Memory B cell (primary cell): ENCODE data around the gene NEURL3.

ENCODE experiments used
- ATAC-seq: fragments of 150-1000 bp; cut with Tn5 transposase; 2 replicates; pipeline ENCODE4 v1.10.0; 2021; ENCODE audit warnings: low read depth, mild to moderate bottlenecking, moderate library complexity
- DNase-seq, 2 donors: peaks; one replicate each; pipeline ENCODE4 v3.0.0; 2022; ENCODE audit warnings: low spot score in 2 of 2
- H3K27ac Mint-ChIP-seq: one replicate; pipeline ENCODE4 v1.8.0; 2022; ENCODE audit warnings: mild to moderate bottlenecking, moderate library complexity, mixed read lengths
- H3K27me3 Mint-ChIP-seq: one replicate; pipeline ENCODE4 v1.8.0; 2022; ENCODE audit warnings: mixed read lengths
- H3K36me3 Mint-ChIP-seq: one replicate; pipeline ENCODE4 v1.8.0; 2022; ENCODE audit warnings: mild to moderate bottlenecking, mixed read lengths
- H3K4me1 Mint-ChIP-seq: one replicate; pipeline ENCODE4 v1.8.0; 2022; ENCODE audit warnings: mixed read lengths
- H3K4me3 Mint-ChIP-seq: one replicate; pipeline ENCODE4 v1.8.0; 2022; ENCODE audit warnings: mild to moderate bottlenecking, moderate library complexity, mixed read lengths
- H3K9me3 Mint-ChIP-seq: one replicate; pipeline ENCODE4 v1.8.0; 2022; ENCODE audit warnings: mixed read lengths

The NEURL3 gene

DNA sequence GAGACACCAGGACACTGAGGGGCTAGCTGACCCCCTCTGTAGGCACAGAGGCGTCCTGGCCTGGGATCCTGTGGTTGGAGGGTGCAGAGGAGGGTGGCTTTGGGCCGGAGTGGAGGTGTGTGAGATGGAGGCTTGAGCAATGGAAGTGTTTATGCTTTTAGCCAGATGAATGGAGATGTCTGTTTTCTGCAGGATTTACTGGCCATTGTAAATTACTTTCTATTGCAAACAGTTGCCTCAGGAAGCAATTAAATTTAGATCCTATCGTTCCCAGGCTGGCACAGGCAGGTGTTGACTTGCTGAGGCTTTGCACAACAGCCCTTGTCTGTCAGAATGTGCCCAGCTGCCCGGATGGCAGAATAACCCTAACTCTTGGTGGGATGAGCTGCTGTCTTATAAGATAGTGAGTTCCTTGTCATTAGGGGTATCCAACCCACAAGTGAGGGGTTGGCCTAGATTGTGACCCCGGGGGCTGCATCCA lies 29.6 kb upstream of the NEURL3 start:
- DNase-seq: no peak
- Mint-ChIP-seq H3K9me3 (no peaks in the 10 kb centered on the region), H3K4me3 (no peak overlapping the region), H3K27ac (no peak overlapping the region), H3K27me3 (no peaks in the 10 kb centered on the region), H3K36me3 (no peaks in the 10 kb centered on the region), H3K4me1 (peaks cover 41% of the 10 kb centered on the region)
- no peak for ATAC-seq

DNA sequence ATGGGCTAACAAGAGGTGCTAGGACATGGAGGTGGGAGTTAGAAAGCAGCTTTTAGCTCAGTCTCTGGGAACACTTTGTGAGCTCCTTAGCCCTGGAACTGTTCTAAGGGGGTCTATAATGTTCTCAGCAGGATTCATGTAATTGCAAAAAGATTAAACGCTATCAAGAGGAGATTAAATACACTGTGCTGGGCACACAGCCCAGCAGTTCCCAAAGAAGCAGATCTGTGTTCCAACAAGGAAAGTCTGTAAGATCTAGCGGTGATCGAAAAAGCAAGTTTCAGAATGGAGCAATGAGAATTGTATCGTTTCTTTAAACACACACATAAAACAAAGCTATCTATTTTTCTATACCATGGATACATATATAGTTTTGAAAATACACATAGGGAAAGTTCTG lies 29.0 kb upstream of the NEURL3 start:
- Mint-ChIP-seq H3K27me3 (no peaks in the 10 kb centered on the region), H3K36me3 (no peaks in the 10 kb centered on the region), H3K27ac (no peak overlapping the region), H3K4me3 (no peak overlapping the region), H3K4me1 (peaks cover 39% of the 10 kb centered on the region), H3K9me3 (no peaks in the 10 kb centered on the region)
- DNase-seq (no peak), ATAC-seq (no peak)

GRCh38 chr2:96533292-96534073 lies 28.3 kb upstream of the NEURL3 start:
- ATAC-seq (no peak), DNase-seq (no peak)
- no peaks in the 10 kb centered on the region for H3K27me3 Mint-ChIP-seq
- peaks cover 35% of the 10 kb centered on the region for H3K4me1 Mint-ChIP-seq
- no peak overlapping the region for H3K27ac Mint-ChIP-seq
- H3K9me3 Mint-ChIP-seq: no peaks in the 10 kb centered on the region
- H3K4me3 Mint-ChIP-seq: no peak overlapping the region
- H3K36me3 Mint-ChIP-seq: no peaks in the 10 kb centered on the region

GRCh38 chr2:96532641-96533291 lies 27.6 kb upstream of the NEURL3 start:
- H3K9me3 Mint-ChIP-seq: no peaks in the 10 kb centered on the region
- no peaks in the 10 kb centered on the region for H3K27me3 Mint-ChIP-seq
- H3K4me3 Mint-ChIP-seq: no peak overlapping the region
- no peak for DNase-seq
- no peak overlapping the region for H3K27ac Mint-ChIP-seq
- H3K36me3 Mint-ChIP-seq: no peaks in the 10 kb centered on the region
- no peak for ATAC-seq
- peaks cover 33% of the 10 kb centered on the region for H3K4me1 Mint-ChIP-seq

- ATAC-seq: peak; percentile 10
- H3K4me1 Mint-ChIP-seq: peaks cover 31% of the 10 kb centered on the region
- no peaks in the 10 kb centered on the region for H3K9me3 Mint-ChIP-seq
- H3K4me3 Mint-ChIP-seq: peak overlapping the region; percentile 63
- peak in 1 of 2 donors; percentile 32 for DNase-seq
- H3K36me3 Mint-ChIP-seq: no peaks in the 10 kb centered on the region
- H3K27me3 Mint-ChIP-seq: no peaks in the 10 kb centered on the region
- H3K27ac Mint-ChIP-seq: peak overlapping the region; percentile 82
Observed at GRCh38 chr2:96531872-96532505, 26.8 kb upstream of the NEURL3 start.

DNA sequence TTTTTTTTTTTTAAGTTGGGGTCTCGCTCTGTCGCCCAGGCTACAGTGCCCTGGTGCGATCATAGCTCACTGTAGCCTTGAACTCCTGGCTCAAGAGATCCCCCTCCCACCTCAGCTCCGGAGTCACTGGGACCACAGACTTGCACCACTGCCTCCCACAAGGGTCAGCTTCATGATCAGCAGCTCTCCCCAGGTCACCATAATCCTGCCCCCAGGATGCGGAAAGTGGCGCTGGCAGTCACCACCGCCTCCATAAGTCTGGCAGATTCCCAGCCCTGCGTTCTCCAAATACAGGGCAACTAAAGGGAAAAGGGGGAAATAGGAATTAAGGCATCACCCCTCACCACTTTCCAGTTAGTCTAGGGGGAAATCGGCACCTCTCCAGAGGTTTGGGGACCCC lies 26.2 kb upstream of the NEURL3 start:
- Mint-ChIP-seq H3K9me3 (no peaks in the 10 kb centered on the region), H3K36me3 (no peaks in the 10 kb centered on the region), H3K4me3 (no peak overlapping the region), H3K27me3 (no peaks in the 10 kb centered on the region), H3K27ac (peak overlapping the region; percentile 82), H3K4me1 (peaks cover 33% of the 10 kb centered on the region)
- no peak for DNase-seq
- no peak for ATAC-seq

GRCh38 chr2:96530474-96531357 lies 25.6 kb upstream of the NEURL3 start:
- DNase-seq: no peak
- H3K4me3 Mint-ChIP-seq: no peak overlapping the region
- peaks cover 4% of the 10 kb centered on the region for H3K27me3 Mint-ChIP-seq
- H3K36me3 Mint-ChIP-seq: no peaks in the 10 kb centered on the region
- peak overlapping the region; percentile 82 for H3K27ac Mint-ChIP-seq
- no peaks in the 10 kb centered on the region for H3K9me3 Mint-ChIP-seq
- peaks cover 29% of the 10 kb centered on the region for H3K4me1 Mint-ChIP-seq
- ATAC-seq: no peak

DNA sequence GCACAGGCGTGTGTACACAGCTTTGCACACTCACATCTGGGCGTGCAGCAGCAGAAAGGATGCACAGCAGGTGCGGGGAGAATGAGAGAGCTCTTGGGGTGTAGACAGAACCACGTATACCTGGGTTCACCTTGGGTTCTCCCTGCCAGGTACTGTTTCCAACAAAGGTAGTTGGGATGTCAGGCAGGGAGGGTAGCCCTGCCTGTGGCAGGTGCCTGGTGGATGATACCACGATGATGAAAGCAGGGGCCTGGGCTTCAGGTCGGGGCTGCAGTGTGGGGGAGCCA lies 24.9 kb upstream of the NEURL3 start:
- H3K36me3 Mint-ChIP-seq: no peaks in the 10 kb centered on the region
- no peak overlapping the region for H3K27ac Mint-ChIP-seq
- no peak overlapping the region for H3K4me3 Mint-ChIP-seq
- peaks cover 4% of the 10 kb centered on the region for H3K27me3 Mint-ChIP-seq
- DNase-seq (no peak), ATAC-seq (no peak)
- peaks cover 28% of the 10 kb centered on the region for H3K4me1 Mint-ChIP-seq
- no peaks in the 10 kb centered on the region for H3K9me3 Mint-ChIP-seq

GRCh38 chr2:96529376-96530143 lies 24.4 kb upstream of the NEURL3 start:
- ATAC-seq: no peak
- H3K4me1 Mint-ChIP-seq: peaks cover 28% of the 10 kb centered on the region

GRCh38 chr2:96528700-96529375 lies 23.7 kb upstream of the NEURL3 start:
- H3K9me3 Mint-ChIP-seq: no peaks in the 10 kb centered on the region
- peaks cover 6% of the 10 kb centered on the region for H3K27me3 Mint-ChIP-seq
- H3K4me3 Mint-ChIP-seq: peak overlapping the region; percentile 0
- H3K27ac Mint-ChIP-seq: peak overlapping the region; percentile 6
- ATAC-seq: no peak
- DNase-seq: no peak
- peaks cover 31% of the 10 kb centered on the region for H3K4me1 Mint-ChIP-seq
- H3K36me3 Mint-ChIP-seq: no peaks in the 10 kb centered on the region

More at GRCh38 chr2:96529376-96530143, 24.4 kb upstream of the NEURL3 start:
- Mint-ChIP-seq H3K36me3 (no peaks in the 10 kb centered on the region), H3K9me3 (no peaks in the 10 kb centered on the region), H3K27ac (peak overlapping the region; percentile 6), H3K4me3 (peak overlapping the region; percentile 0), H3K27me3 (peaks cover 4% of the 10 kb centered on the region)
- DNase-seq: no peak

GRCh38 chr2:96528006-96528699 lies 23.0 kb upstream of the NEURL3 start:
- no peaks in the 10 kb centered on the region for H3K36me3 Mint-ChIP-seq
- peaks cover 30% of the 10 kb centered on the region for H3K4me1 Mint-ChIP-seq
- peaks cover 8% of the 10 kb centered on the region for H3K27me3 Mint-ChIP-seq
- ATAC-seq (peak; percentile 11), DNase-seq (no peak)
- no peaks in the 10 kb centered on the region for H3K9me3 Mint-ChIP-seq
- H3K27ac Mint-ChIP-seq: peak overlapping the region; percentile 4
- peak overlapping the region; percentile 77 for H3K4me3 Mint-ChIP-seq

- H3K4me1 Mint-ChIP-seq: peaks cover 30% of the 10 kb centered on the region
- H3K27me3 Mint-ChIP-seq: peaks cover 8% of the 10 kb centered on the region
- DNase-seq (peak in 1 of 2 donors; percentile 33), ATAC-seq (peak; percentile 53)
- H3K36me3 Mint-ChIP-seq: no peaks in the 10 kb centered on the region
- H3K9me3 Mint-ChIP-seq: no peaks in the 10 kb centered on the region
- H3K4me3 Mint-ChIP-seq: peak overlapping the region; percentile 79
- peak overlapping the region; percentile 88 for H3K27ac Mint-ChIP-seq
Observed at GRCh38 chr2:96527286-96528005, 22.3 kb upstream of the NEURL3 start.
